ENCODE measurements around the gene ABCA2. TPM values are rescaled to one million over a fixed set of nuclear protein-coding genes. Genes with fewer than 3 reads are reported as not detected.

ABCA2 gene
- total and polyA plus RNA-seq, 9 of the 15 experiments (the other 6 are each of a cell fraction or from before 2014, with no cell fraction given) = 0.69 to 16.3 (median 6.1) TPM; not detected in 2

GRCh38 chr9:136978073-136978864 is 49.8 kb downstream of the ABCA2 start (continued):
- TF ChIP-seq USF1 (CRISPR knock-in tag; IDR thresholded peaks at IDR 0.05) = no peak
- TF ChIP-seq, protein P1, sequence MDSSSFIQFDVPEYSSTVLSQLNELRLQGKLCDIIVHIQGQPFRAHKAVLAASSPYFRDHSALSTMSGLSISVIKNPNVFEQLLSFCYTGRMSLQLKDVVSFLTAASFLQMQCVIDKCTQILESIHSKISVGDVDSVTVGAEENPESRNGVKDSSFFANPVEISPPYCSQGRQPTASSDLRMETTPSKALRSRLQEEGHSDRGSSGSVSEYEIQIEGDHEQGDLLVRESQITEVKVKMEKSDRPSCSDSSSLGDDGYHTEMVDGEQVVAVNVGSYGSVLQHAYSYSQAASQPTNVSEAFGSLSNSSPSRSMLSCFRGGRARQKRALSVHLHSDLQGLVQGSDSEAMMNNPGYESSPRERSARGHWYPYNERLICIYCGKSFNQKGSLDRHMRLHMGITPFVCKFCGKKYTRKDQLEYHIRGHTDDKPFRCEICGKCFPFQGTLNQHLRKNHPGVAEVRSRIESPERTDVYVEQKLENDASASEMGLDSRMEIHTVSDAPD (CRISPR knock-in tag; IDR thresholded peaks at IDR 0.05) = no peak
- TF ChIP-seq EP400 (IDR thresholded peaks at IDR 0.05) = no peak
- TF ChIP-seq IFI16 (CRISPR knock-in tag; IDR thresholded peaks at IDR 0.05) = no peak
- TF ChIP-seq, protein P2, sequence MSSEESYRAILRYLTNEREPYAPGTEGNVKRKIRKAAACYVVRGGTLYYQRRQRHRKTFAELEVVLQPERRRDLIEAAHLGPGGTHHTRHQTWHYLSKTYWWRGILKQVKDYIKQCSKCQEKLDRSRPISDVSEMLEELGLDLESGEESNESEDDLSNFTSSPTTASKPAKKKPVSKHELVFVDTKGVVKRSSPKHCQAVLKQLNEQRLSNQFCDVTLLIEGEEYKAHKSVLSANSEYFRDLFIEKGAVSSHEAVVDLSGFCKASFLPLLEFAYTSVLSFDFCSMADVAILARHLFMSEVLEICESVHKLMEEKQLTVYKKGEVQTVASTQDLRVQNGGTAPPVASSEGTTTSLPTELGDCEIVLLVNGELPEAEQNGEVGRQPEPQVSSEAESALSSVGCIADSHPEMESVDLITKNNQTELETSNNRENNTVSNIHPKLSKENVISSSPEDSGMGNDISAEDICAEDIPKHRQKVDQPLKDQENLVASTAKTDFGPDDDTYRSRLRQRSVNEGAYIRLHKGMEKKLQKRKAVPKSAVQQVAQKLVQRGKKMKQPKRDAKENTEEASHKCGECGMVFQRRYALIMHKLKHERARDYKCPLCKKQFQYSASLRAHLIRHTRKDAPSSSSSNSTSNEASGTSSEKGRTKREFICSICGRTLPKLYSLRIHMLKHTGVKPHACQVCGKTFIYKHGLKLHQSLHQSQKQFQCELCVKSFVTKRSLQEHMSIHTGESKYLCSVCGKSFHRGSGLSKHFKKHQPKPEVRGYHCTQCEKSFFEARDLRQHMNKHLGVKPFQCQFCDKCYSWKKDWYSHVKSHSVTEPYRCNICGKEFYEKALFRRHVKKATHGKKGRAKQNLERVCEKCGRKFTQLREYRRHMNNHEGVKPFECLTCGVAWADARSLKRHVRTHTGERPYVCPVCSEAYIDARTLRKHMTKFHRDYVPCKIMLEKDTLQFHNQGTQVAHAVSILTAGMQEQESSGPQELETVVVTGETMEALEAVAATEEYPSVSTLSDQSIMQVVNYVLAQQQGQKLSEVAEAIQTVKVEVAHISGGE (CRISPR knock-in tag; IDR thresholded peaks at IDR 0.05) = no peak
- TF ChIP-seq ZNF609 (CRISPR knock-in tag; IDR thresholded peaks at IDR 0.05; ENCODE audit: borderline replicate concordance) = no peak
- no peak for TF ChIP-seq ZNF175 (CRISPR knock-in tag; IDR thresholded peaks at IDR 0.05; ENCODE audit: low read depth)
- no peak for TF ChIP-seq ZNF146 (CRISPR knock-in tag; IDR thresholded peaks at IDR 0.05; ENCODE audit: unreplicated experiment)
- TF ChIP-seq KLF16 (IDR thresholded peaks at IDR 0.05) = no peak
- no peak for TF ChIP-seq ZNF436 (CRISPR knock-in tag; IDR thresholded peaks at IDR 0.05)
- TF ChIP-seq KDM4B (IDR thresholded peaks at IDR 0.05; ENCODE audit: borderline replicate concordance in 2 of 2, low read depth in 1 of 2) = no peak
- no peak for TF ChIP-seq MECOM (CRISPR knock-in tag; IDR thresholded peaks at IDR 0.05)
- TF ChIP-seq ZNF23 (CRISPR knock-in tag; IDR thresholded peaks at IDR 0.05) = no peak
- no peak for TF ChIP-seq KLF10 (CRISPR knock-in tag; IDR thresholded peaks at IDR 0.05)
- no peak for TF ChIP-seq TCF7 (IDR thresholded peaks at IDR 0.05; ENCODE audit: borderline replicate concordance)
- TF ChIP-seq MBD2 (IDR thresholded peaks at IDR 0.05; ENCODE audit: borderline replicate concordance, low read depth) = no peak
